ACHN (cell line): ENCODE measurements around the gene THOC1.

ENCODE experiments used
- DNase-seq: peaks from one replicate; pipeline ENCODE4 v3.0.0-alpha.2; 2015
- in situ Hi-C: cut with HindIII; loops from 2 replicates; pipeline ENCODE4 v1.10.0; 2017; ENCODE audit warnings: low sequenced_read_pairs, low pct_ligation_motif_present, low pct_unique_long_range_greater_than_20kb

Gene THOC1

DNA sequence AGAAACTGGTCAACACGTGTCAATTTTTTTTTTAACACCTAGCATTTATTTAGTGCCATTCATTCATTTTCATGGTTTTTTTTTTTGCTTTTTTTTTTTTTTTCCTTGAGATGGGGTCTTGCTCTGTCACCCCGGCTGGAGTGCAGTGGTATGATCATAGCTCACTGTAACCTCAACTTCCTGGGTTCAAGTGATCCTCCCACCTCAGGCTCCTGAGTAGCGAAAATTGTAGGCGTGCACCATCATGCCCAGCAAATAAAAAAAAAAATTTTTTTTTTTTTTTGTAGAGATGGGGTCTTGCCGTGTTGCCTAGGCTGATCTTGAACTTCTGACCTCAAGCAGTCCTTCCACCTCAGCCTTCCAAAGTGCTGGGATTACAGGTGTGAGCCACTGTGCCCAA is 88.3 kb downstream of the THOC1 start:
- in situ Hi-C loops: no loop called here
- no peak for DNase-seq

DNA sequence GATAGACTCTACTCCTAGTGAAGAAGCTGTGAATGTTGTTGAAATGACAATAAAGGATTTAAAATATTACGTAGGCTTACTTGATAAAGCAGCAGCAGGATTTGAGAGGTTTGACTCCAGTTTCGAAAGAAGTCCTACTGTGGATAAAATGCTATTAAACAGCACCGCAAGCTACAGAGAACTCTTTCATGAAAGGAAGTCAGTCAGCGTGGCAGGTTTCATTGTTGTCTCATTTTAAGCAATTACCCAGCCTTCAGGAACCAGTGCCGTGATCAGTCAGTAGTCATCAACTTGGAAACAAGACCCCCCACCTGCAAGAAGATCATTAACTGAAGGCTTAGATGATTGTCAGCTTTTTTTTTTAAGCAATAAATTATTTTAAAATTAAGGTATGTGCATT is 95.5 kb downstream of the THOC1 start:
- in situ Hi-C loops: no loop called here
- DNase-seq: no peak
